ENCODE measurements around the gene ACTG1. TPM values are rescaled to one million over a fixed set of nuclear protein-coding genes. Genes with fewer than 3 reads are reported as not detected.
A peak's percentile ranks its signal among the peaks of the same experiment; 100 is the strongest.

The ACTG1 gene
- total and polyA plus RNA-seq, 2 of the 13 experiments (the other 11 are each of a cell fraction or from before 2014, with no cell fraction given), result 973 to 1,138 TPM

DNA sequence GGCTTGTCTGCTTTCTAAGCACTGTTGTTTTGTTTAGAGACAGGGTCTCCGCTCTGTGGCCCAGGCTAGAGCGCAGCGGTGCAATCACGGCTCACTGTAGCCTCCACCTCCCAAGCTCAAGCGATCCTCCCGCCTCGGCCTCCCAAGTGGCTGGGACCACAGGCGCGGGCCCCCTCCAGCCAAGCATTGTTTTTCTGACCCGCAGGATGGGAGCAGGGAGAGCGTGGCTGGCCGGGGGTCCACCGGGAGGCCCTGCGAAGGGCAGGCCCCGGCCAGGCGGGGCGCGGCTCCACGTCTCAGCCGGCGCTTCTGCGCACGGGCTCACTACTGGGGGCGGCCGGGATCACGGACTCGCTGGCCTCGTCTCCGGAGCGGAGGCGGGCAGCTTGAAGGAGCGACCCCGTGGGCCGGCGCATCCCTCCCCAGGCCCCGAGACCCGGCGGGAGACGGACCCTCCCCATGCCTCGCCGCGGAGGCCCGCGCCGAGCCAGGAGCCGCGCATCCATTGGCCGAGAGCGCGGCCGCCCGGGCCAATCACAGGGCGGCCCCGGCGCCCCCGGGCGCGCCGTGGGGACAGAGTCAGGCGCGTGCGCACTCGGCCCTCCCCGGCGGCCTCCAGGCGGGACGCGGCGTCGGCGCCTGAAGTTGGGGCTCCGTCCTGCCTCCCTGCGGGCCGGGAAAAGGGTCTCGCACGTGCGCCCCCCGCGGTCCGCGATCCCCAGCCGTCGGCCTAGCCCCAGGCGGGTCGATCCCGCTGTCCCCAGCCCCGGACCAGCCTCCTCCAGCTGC, 24.9 kb downstream of the ACTG1 start (continued):
- TF ChIP-seq, protein P1, sequence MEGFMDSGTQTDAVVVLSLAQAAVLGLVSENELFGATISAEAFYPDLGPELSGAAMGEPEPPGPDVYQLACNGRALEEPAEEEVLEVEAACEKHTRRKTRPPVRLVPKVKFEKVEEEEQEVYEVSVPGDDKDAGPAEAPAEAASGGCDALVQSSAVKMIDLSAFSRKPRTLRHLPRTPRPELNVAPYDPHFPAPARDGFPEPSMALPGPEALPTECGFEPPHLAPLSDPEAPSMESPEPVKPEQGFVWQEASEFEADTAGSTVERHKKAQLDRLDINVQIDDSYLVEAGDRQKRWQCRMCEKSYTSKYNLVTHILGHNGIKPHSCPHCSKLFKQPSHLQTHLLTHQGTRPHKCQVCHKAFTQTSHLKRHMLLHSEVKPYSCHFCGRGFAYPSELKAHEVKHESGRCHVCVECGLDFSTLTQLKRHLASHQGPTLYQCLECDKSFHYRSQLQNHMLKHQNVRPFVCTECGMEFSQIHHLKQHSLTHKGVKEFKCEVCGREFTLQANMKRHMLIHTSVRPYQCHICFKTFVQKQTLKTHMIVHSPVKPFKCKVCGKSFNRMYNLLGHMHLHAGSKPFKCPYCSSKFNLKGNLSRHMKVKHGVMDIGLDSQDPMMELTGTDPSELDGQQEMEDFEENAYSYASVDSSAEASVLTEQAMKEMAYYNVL (CRISPR knock-in tag; IDR thresholded peaks at IDR 0.05; ENCODE audit: borderline replicate concordance), result peak; percentile 53; the same call in 1 of the 2 replicates
- TF ChIP-seq KDM2A (CRISPR knock-in tag; IDR thresholded peaks at IDR 0.05; ENCODE audit: borderline replicate concordance, low read depth), result peak; percentile 34; the same call in 1 of the 2 replicates
- TF ChIP-seq SMARCE1 (IDR thresholded peaks at IDR 0.05; ENCODE audit: borderline replicate concordance), result no peak
- peak; percentile 73 for TF ChIP-seq CAMTA2 (CRISPR knock-in tag; IDR thresholded peaks at IDR 0.05; ENCODE audit: borderline replicate concordance)
- no peak for TF ChIP-seq ZNF737 (CRISPR knock-in tag; IDR thresholded peaks at IDR 0.05; ENCODE audit: borderline replicate concordance)
- TF ChIP-seq ZNF558 (CRISPR knock-in tag; IDR thresholded peaks at IDR 0.05; ENCODE audit: borderline replicate concordance), result no peak; the same call in 1 of the 2 replicates
- no peak for TF ChIP-seq PHF21A (CRISPR knock-in tag; IDR thresholded peaks at IDR 0.05)
- TF ChIP-seq ZNF501 (CRISPR knock-in tag; IDR thresholded peaks at IDR 0.05), result 0 out of 2 replicates have a peak, but pooled peaks have one; percentile 9
- peak; percentile 61; the same call in 1 of the 2 replicates for TF ChIP-seq ZMYM3 (CRISPR knock-in tag; IDR thresholded peaks at IDR 0.05)
- peak; percentile 48 for TF ChIP-seq HES4 (CRISPR knock-in tag; IDR thresholded peaks at IDR 0.05; ENCODE audit: borderline replicate concordance)
- TF ChIP-seq ZNF891 (CRISPR knock-in tag; IDR thresholded peaks at IDR 0.05), result peak; percentile 86; the same call in 1 of the 2 replicates
- TF ChIP-seq CHCHD3 (CRISPR knock-in tag; IDR thresholded peaks at IDR 0.05), result peak; percentile 61; the same call in 1 of the 2 replicates
- TF ChIP-seq, protein P2, sequence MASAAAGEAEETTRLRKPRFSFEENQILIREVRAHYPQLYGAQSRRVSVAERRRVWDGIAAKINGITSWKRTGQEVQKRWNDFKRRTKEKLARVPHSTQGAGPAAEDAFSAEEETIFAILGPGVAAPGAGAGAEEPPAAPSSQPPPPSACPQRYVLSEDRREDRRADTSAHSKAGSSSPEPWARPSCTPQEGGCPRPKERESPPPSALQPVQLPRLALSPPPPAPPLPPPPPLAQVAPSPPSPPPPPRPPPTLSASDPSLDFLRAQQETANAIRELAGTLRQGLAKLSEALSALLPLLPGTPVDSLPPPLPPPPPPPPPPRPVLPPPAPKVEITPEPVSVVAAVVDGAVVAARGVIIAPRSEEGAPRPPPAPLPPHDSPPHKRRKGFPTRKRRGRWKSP (CRISPR knock-in tag; IDR thresholded peaks at IDR 0.05), result peak; percentile 68; the same call in 1 of the 2 replicates
- TF ChIP-seq ZZZ3 (CRISPR knock-in tag; IDR thresholded peaks at IDR 0.05; ENCODE audit: borderline replicate concordance), result peak; percentile 46; the same call in 1 of the 2 replicates
- no peak for TF ChIP-seq MAF1 (CRISPR knock-in tag; IDR thresholded peaks at IDR 0.05; ENCODE audit: borderline replicate concordance)
- no peak; the same call in 1 of the 2 replicates for TF ChIP-seq GATA4 (IDR thresholded peaks at IDR 0.05; ENCODE audit: borderline replicate concordance, low read depth)
- 0 out of 2 replicates have a peak, but pooled peaks have one; percentile 13 for TF ChIP-seq ZNF816 (CRISPR knock-in tag; IDR thresholded peaks at IDR 0.05; ENCODE audit: borderline replicate concordance)
- no peak for TF ChIP-seq ZNF33A (CRISPR knock-in tag; IDR thresholded peaks at IDR 0.05; ENCODE audit: borderline replicate concordance)
- TF ChIP-seq, protein P3, sequence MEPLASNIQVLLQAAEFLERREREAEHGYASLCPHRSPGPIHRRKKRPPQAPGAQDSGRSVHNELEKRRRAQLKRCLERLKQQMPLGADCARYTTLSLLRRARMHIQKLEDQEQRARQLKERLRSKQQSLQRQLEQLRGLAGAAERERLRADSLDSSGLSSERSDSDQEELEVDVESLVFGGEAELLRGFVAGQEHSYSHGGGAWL (CRISPR knock-in tag; IDR thresholded peaks at IDR 0.05), result peak; percentile 91
